ENCODE data around the gene SERPINH1. TPM values are rescaled to one million over a fixed set of nuclear protein-coding genes. Genes with fewer than 3 reads are reported as not detected.

Gene SERPINH1
- total RNA-seq, 4 donors from 2014 or later, result 102 to 167 (median 143) TPM

- H3K27me3 ChIP-seq, result no peaks in the 10 kb centered on the region
- H3K4me1 ChIP-seq, result peaks cover 0 to 6% of the 10 kb centered on the region in 2 donors
- H3K27ac ChIP-seq, result no peak overlapping the region
- H3K9me3 ChIP-seq, result no peaks in the 10 kb centered on the region
- H3K36me3 ChIP-seq, result no peaks in the 10 kb centered on the region
- H3K4me3 ChIP-seq (replicated peaks in 1 of 3), result no peak overlapping the region
- intact Hi-C loops (cut with DNase I), result loop anchor here (5.0 to 10.0 kb wide), 4 partner anchors 34 to 216 kb away; partner anchors contain the start of genes DGAT2 and MAP6
- TF ChIP-seq CTCF (IDR thresholded peaks at IDR 0.05) (no peak), POLR2A (IDR thresholded peaks at IDR 0.05) (no peak)
- WGBS, 2 donors, result 96 to 98% methylated on average over 7 of the region's 8 CpGs
- no peak for DNase-seq
Measured at GRCh38 chr11:75548595-75549272, 13.3 kb upstream of the SERPINH1 start.

DNA sequence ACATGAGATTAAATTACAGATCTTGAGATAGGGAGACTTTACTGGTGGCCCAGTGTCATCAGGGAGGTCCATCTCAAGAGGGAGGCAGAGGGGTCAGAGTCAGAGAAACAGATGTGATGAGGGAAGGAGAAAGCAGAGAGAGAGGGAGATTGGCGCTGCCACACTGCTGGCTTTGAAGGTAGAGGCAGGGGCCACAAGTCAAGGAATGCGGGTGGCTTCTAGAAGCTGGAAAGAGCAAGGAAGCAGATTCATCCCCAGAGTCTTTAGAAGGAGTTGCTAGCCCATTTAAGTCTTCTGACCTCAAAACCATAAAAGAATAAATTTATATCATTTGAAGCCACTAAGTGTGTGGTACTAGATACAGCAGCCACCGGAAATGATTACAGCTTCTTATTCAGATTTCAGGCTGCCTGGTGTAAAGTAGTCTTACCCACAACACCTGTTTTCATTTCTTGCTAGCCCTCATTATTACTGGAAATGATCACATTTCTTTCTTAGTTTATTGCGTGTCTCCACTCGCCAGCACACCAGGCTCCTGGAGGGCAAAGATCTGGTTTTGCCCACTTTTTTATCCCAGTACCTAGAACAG lies 12.6 kb upstream of the SERPINH1 start:
- intact Hi-C loops (cut with DNase I), result loop anchor here (5.0 to 10.0 kb wide), 4 partner anchors 33 to 215 kb away; partner anchors contain the start of genes DGAT2 and MAP6
- TF ChIP-seq CTCF (IDR thresholded peaks at IDR 0.05), result no peak
- no peak for TF ChIP-seq POLR2A (IDR thresholded peaks at IDR 0.05)
- H3K4me1 ChIP-seq, result peaks cover 0 to 11% of the 10 kb centered on the region in 2 donors
- H3K27me3 ChIP-seq, result no peaks in the 10 kb centered on the region
- 95 to 98% methylated on average over 5 of the region's 5 CpGs for WGBS, 2 donors
- no peaks in the 10 kb centered on the region for H3K9me3 ChIP-seq
- H3K36me3 ChIP-seq, result no peaks in the 10 kb centered on the region
- H3K27ac ChIP-seq, result no peak overlapping the region
- DNase-seq, result no peak
- no peak overlapping the region for H3K4me3 ChIP-seq (replicated peaks in 1 of 3)

GRCh38 chr11:75553182-75553581 lies 8.9 kb upstream of the SERPINH1 start:
- no peaks in the 10 kb centered on the region for H3K9me3 ChIP-seq
- H3K4me1 ChIP-seq, result peaks cover 8 to 25% of the 10 kb centered on the region in 2 donors
- H3K4me3 ChIP-seq (replicated peaks in 1 of 3), result no peak overlapping the region
- no peaks in the 10 kb centered on the region for H3K27me3 ChIP-seq
- H3K36me3 ChIP-seq, result no peaks in the 10 kb centered on the region
- no peak for DNase-seq
- no peak for TF ChIP-seq CTCF (IDR thresholded peaks at IDR 0.05)
- no peak for TF ChIP-seq POLR2A (IDR thresholded peaks at IDR 0.05)
- 86 to 93% methylated on average over 3 to 6 of the region's 6 CpGs for WGBS, 2 donors
- H3K27ac ChIP-seq, result no peak overlapping the region
- intact Hi-C loops (cut with DNase I), result no loop called here

GRCh38 chr11:75553889-75554257 lies 8.2 kb upstream of the SERPINH1 start:
- no peaks in the 10 kb centered on the region for H3K27me3 ChIP-seq
- no peak overlapping the region for H3K4me3 ChIP-seq (replicated peaks in 1 of 3)
- H3K36me3 ChIP-seq, result no peaks in the 10 kb centered on the region
- H3K27ac ChIP-seq, result peak overlapping the region in 2 of 3 donors; percentile 73 to 84
- DNase-seq, result no peak
- H3K9me3 ChIP-seq, result no peaks in the 10 kb centered on the region
- intact Hi-C loops (cut with DNase I), result no loop called here
- TF ChIP-seq CTCF (IDR thresholded peaks at IDR 0.05) (no peak), POLR2A (IDR thresholded peaks at IDR 0.05) (no peak)
- 50 to 67% methylated on average over 1 of the region's 1 CpG for WGBS, 2 donors
- peaks cover 15 to 32% of the 10 kb centered on the region in 2 donors for H3K4me1 ChIP-seq
